AML-193 (cell line): ENCODE results near the gene CYP2D6.

Source experiments
- DNase-seq, 2 experiments: peaks; one replicate each; lab custom pipeline; 2025; lab: John Stamatoyannopoulos, UW

The CYP2D6 gene

DNA sequence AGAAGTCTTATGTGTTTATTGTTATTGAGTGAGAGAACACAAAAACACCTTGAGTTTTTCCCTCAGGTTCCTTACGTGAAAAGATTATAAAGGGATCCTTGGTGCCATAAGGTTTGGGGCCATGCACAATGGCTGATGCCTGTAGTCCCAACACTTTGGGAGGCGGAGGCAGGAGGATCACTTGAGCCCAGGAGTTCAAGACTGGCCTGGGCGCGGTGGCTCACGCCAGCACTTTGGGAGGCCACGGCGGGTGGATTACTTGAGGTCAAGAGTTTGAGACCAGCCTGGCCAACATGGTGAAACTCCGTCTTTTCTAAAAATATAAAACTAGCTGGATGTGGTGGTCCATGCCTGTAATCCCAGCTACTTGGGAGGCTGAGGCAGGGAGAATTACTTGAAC lies 45.7 kb downstream of the CYP2D6 start:
- no peak for DNase-seq

- no peak for DNase-seq
These were observed 47.5 kb downstream of the CYP2D6 start for GRCh38 chr22:42083119-42083518.

DNA sequence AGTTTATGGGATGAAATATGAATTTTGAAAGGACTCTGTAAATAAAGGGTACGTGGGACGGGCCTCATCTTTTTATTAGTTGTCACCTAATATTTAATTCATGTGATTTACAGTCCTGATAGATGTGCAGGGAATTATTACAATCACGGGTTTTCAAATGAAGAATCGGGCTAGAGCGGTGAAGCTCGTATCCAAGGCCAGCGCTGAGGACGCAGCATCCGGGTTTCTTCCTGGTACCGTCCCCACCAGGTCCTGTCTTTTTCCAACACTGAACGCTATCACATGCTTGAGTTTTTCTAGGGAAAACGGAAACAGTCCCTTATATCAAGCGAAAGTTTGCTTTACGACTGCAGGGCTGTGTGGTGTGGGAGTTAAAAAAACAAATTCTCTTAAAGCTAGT lies 50.3 kb downstream of the CYP2D6 start:
- no peak for DNase-seq

GRCh38 chr22:42079319-42080251 lies 51.0 kb downstream of the CYP2D6 start, which contains the start of gene SMDT1:
SMDT1 (plus strand) TSS chr22:42079700; CDS start chr22:42079769, 69 bp downstream.
- peak; percentile 93 to 94 for DNase-seq

- DNase-seq = no peak
These were observed 51.9 kb downstream of the CYP2D6 start for GRCh38 chr22:42078469-42079318.

- no peak for DNase-seq
These were observed 53.0 kb downstream of the CYP2D6 start for GRCh38 chr22:42077486-42078125.

DNA sequence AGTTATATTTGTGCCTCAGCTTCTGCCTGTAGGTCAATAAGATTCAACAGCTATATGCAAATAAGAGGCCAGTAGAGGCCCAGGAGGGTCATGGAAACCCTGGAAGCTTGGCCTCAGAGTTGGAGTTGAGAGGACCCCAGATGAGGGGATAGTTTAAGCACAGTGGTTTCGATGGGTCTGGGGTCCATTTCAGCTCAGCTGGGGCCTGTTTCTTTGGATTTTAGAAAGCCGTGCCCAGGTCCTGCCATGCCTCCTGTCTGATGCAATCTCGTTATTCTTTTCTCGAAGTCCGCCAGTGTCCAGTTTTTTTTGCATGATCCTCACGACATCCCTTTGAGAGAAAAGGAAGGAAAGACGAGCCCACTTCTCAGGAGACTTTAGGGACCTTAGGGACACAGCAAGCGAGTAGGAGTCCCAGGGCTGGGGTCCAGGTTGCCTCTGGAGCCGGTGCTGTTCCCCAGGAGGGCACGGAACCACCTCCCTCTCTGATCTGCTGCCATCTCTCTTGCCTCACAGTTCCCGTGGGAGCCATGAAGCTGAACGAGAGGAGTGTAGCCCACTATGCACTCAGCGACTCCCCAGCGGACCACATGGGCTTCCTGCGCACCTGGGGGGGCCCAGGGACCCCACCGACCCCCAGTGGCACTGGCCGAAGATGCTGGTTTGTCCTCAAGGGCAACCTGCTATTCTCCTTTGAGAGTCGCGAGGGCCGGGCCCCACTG lies 53.7 kb downstream of the CYP2D6 start:
- no peak for DNase-seq
